ENCODE measurements around the gene TRIM47. TPM values are rescaled to one million over a fixed set of nuclear protein-coding genes. Genes with fewer than 3 reads are reported as not detected.
"Not testable (repeated sequence)": the region's sequence is repeated elsewhere in the genome, so short reads cannot be mapped to it uniquely, and the experiment has no call there.

TRIM47 gene
- total RNA-seq, 1 experiment from 2014 or later: 0.95 TPM

- no peak overlapping the region for H3K4me3 ChIP-seq (ENCODE audit: low read depth, low read length, poor library complexity, severe bottlenecking)
- H3K9me3 ChIP-seq (ENCODE audit: low read depth, low read length, poor library complexity, severe bottlenecking): no peaks in the 10 kb centered on the region
- no peak for TF ChIP-seq CTCF (conservative IDR thresholded peaks at IDR 0.05; ENCODE audit: low read depth, low read length)
- no peaks in the 10 kb centered on the region for H3K27me3 ChIP-seq (replicated peaks; ENCODE audit: insufficient read depth, low read depth, low read length, poor library complexity)
- no peaks in the 10 kb centered on the region for H3K4me1 ChIP-seq (ENCODE audit: insufficient read depth, low read length, poor library complexity, severe bottlenecking)
- H3K27ac ChIP-seq (ENCODE audit: low read depth, low read length, poor library complexity, severe bottlenecking): no peak overlapping the region
- DNase-seq (ENCODE audit: low spot score): no peak
- ChIA-PET CTCF (no interaction called here), POLR2A (ENCODE audit: low non-redundant PET) (no interaction called here)
- no TSS peak for BruUV-seq (replicated peaks)
- no peaks in the 10 kb centered on the region for H3K36me3 ChIP-seq (ENCODE audit: insufficient read depth, low read length, poor library complexity, severe bottlenecking)
- intact Hi-C loops (cut with micrococcal nuclease; ENCODE audit: unreplicated experiment): no loop called here
Observed at GRCh38 chr17:75869282-75870141, 8.9 kb downstream of the TRIM47 start.

- intact Hi-C loops (cut with micrococcal nuclease; ENCODE audit: unreplicated experiment); H3K9me3 ChIP-seq (ENCODE audit: low read depth, low read length, poor library complexity, severe bottlenecking); H3K4me1 ChIP-seq (ENCODE audit: insufficient read depth, low read length, poor library complexity, severe bottlenecking); CTCF ChIA-PET; H3K27me3 ChIP-seq (replicated peaks; ENCODE audit: insufficient read depth, low read depth, low read length, poor library complexity); H3K36me3 ChIP-seq (ENCODE audit: insufficient read depth, low read length, poor library complexity, severe bottlenecking); BruUV-seq (replicated peaks); H3K27ac ChIP-seq (ENCODE audit: low read depth, low read length, poor library complexity, severe bottlenecking); H3K4me3 ChIP-seq (ENCODE audit: low read depth, low read length, poor library complexity, severe bottlenecking); POLR2A ChIA-PET (ENCODE audit: low non-redundant PET); DNase-seq (ENCODE audit: low spot score): not testable (repeated sequence)
Observed at GRCh38 chr17:75868730-75869281, 9.6 kb downstream of the TRIM47 start.

- H3K36me3 ChIP-seq (ENCODE audit: insufficient read depth, low read length, poor library complexity, severe bottlenecking); H3K9me3 ChIP-seq (ENCODE audit: low read depth, low read length, poor library complexity, severe bottlenecking); intact Hi-C loops (cut with micrococcal nuclease; ENCODE audit: unreplicated experiment); BruUV-seq (replicated peaks); H3K27me3 ChIP-seq (replicated peaks; ENCODE audit: insufficient read depth, low read depth, low read length, poor library complexity); DNase-seq (ENCODE audit: low spot score); POLR2A ChIA-PET (ENCODE audit: low non-redundant PET); H3K4me1 ChIP-seq (ENCODE audit: insufficient read depth, low read length, poor library complexity, severe bottlenecking); CTCF ChIA-PET; H3K4me3 ChIP-seq (ENCODE audit: low read depth, low read length, poor library complexity, severe bottlenecking); H3K27ac ChIP-seq (ENCODE audit: low read depth, low read length, poor library complexity, severe bottlenecking): not testable (repeated sequence)
Observed at GRCh38 chr17:75865404-75866188, 12.8 kb downstream of the TRIM47 start.

- H3K9me3 ChIP-seq (ENCODE audit: low read depth, low read length, poor library complexity, severe bottlenecking); H3K4me1 ChIP-seq (ENCODE audit: insufficient read depth, low read length, poor library complexity, severe bottlenecking); intact Hi-C loops (cut with micrococcal nuclease; ENCODE audit: unreplicated experiment); BruUV-seq (replicated peaks); POLR2A ChIA-PET (ENCODE audit: low non-redundant PET); H3K27me3 ChIP-seq (replicated peaks; ENCODE audit: insufficient read depth, low read depth, low read length, poor library complexity); H3K36me3 ChIP-seq (ENCODE audit: insufficient read depth, low read length, poor library complexity, severe bottlenecking); CTCF ChIA-PET; H3K27ac ChIP-seq (ENCODE audit: low read depth, low read length, poor library complexity, severe bottlenecking); DNase-seq (ENCODE audit: low spot score); H3K4me3 ChIP-seq (ENCODE audit: low read depth, low read length, poor library complexity, severe bottlenecking): not testable (repeated sequence)
Observed at GRCh38 chr17:75864887-75865286, 13.5 kb downstream of the TRIM47 start.

All from A673 (cell line).